Measurements from ENCODE around the gene SERPINB3.
"Not testable (repeated sequence)": the region's sequence is repeated elsewhere in the genome, so short reads cannot be mapped to it uniquely, and the experiment has no call there.

DNA sequence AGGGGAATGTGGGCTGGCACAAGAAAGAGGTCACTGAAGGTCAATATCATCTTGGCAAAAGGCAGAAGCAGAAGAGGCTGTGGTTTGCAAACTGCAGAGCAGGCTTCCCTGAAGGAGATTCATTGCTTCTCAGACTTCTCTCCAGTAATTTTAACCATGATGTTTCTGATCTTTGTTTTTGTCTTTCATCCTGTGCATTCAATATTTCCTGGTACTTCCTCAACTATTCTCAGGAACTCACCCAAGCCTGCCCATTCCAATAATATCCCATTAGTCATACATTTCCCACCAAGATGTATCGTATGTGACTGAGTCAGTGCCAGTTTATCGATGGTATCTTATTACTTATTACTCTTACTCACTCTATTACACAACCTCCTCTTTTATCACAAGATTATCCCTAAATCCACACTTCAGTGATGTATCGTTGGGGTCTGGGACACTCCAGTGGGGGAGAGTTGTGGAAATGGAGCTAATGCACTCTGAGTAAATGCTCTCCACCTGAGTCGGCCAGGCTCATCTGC, 20.5 kb downstream of the SERPINB3 start:
- TF ChIP-seq NRF1 (IDR thresholded peaks at IDR 0.05; ENCODE audit: low read depth, low read length); CEBPB (IDR thresholded peaks at IDR 0.05; ENCODE audit: low read depth, low read length); POLR2AphosphoS5 (IDR thresholded peaks at IDR 0.05; ENCODE audit: low read depth, low read length); EP300 (IDR thresholded peaks at IDR 0.05; ENCODE audit: borderline replicate concordance in 1 of 2, low read depth in 2 of 2, low read length in 2 of 2); JUND (IDR thresholded peaks at IDR 0.05; ENCODE audit: low read length); EZH2 (IDR thresholded peaks at IDR 0.05; ENCODE audit: low read depth, low read length, severe bottlenecking); GTF2F1 (IDR thresholded peaks at IDR 0.05; ENCODE audit: borderline replicate concordance, low read depth, low read length); RAD21 (IDR thresholded peaks at IDR 0.05 in 1 of 2, conservative IDR thresholded peaks at IDR 0.05 in 1 of 2; ENCODE audit: low read depth in 2 of 2, low read length in 2 of 2); FOSL1 (IDR thresholded peaks at IDR 0.05; ENCODE audit: insufficient read depth, low read depth, low read length); POLR2A (IDR thresholded peaks at IDR 0.05; ENCODE audit: control extremely low read depth in 1 of 2, low read depth in 2 of 2, low read length in 2 of 2); KDM1A (IDR thresholded peaks at IDR 0.05; ENCODE audit: borderline replicate concordance, low read length): not testable (repeated sequence)
- TF ChIP-seq, protein P1, sequence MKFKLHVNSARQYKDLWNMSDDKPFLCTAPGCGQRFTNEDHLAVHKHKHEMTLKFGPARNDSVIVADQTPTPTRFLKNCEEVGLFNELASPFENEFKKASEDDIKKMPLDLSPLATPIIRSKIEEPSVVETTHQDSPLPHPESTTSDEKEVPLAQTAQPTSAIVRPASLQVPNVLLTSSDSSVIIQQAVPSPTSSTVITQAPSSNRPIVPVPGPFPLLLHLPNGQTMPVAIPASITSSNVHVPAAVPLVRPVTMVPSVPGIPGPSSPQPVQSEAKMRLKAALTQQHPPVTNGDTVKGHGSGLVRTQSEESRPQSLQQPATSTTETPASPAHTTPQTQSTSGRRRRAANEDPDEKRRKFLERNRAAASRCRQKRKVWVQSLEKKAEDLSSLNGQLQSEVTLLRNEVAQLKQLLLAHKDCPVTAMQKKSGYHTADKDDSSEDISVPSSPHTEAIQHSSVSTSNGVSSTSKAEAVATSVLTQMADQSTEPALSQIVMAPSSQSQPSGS (IDR thresholded peaks at IDR 0.05; ENCODE audit: low read length) = not testable (repeated sequence)
- TF ChIP-seq, protein P2, sequence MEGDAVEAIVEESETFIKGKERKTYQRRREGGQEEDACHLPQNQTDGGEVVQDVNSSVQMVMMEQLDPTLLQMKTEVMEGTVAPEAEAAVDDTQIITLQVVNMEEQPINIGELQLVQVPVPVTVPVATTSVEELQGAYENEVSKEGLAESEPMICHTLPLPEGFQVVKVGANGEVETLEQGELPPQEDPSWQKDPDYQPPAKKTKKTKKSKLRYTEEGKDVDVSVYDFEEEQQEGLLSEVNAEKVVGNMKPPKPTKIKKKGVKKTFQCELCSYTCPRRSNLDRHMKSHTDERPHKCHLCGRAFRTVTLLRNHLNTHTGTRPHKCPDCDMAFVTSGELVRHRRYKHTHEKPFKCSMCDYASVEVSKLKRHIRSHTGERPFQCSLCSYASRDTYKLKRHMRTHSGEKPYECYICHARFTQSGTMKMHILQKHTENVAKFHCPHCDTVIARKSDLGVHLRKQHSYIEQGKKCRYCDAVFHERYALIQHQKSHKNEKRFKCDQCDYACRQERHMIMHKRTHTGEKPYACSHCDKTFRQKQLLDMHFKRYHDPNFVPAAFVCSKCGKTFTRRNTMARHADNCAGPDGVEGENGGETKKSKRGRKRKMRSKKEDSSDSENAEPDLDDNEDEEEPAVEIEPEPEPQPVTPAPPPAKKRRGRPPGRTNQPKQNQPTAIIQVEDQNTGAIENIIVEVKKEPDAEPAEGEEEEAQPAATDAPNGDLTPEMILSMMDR (IDR thresholded peaks at IDR 0.05; ENCODE audit: control extremely low read depth in 1 of 3, insufficient read depth in 1 of 3, low read depth in 1 of 3, low read length in 3 of 3) = not testable (repeated sequence)
